Measurements from ENCODE around the gene KIAA1191. TPM values are rescaled to one million over a fixed set of nuclear protein-coding genes. Genes with fewer than 3 reads are reported as not detected.

Gene KIAA1191
- total and polyA plus RNA-seq, 5 donors = 70.5 to 99.7 (median 96.9) TPM

DNA sequence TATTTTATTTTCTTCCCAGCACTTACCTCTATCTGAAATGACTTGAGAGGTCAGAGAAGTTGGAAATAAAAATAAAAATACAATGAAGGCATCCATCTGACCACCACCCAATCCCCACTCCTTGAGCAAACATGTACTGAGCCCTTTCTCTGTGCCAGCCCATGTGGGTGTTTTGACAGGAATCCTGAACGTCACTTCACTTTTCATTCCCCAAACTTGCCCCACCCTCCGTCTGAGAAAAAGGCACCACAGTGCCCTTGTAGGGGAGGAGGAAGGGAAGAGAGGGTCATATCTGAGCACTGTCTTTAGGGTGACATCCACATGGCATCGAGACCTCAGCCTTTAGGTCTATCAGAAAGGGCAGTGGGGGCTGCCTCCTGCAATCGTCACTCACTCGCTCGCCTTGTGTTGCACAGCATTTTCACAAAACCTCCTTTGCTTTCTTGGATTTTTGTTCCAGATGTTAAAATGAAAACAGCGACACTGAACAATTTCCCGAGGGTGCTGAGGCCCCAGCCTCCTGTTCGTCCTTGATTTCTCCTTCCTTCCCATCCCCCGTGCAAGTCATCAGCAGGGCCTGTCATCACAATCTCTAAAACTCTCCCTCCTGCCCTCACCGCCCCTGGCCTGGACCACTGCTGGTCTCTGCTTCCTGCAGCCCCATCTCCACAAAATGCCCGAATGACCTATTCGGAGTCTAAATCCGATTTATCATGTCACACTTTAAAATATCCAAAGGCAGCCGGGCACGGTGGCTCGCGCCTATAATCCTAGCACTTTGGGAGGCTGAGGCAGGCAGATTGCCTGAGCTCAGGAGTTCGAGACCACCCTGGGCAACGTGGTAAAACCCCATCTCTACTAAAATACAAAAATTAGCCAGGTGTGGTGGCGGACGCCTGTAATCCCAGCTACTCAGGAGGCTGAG is 40.0 kb upstream of the KIAA1191 start:
- 68% methylated on average over 22 of the region's 22 CpGs for WGBS
- intact Hi-C loops (cut with DNase I) = no loop called here
- H3K27me3 ChIP-seq (ENCODE audit: control insufficient read depth, insufficient read depth) = no peaks in the 10 kb centered on the region
- DNase-seq = peak in 1 of 3 donors; percentile 42
- H3K9me3 ChIP-seq (ENCODE audit: control insufficient read depth, low read length) = no peaks in the 10 kb centered on the region
- H3K27ac ChIP-seq (ENCODE audit: low read length) = peak overlapping the region; percentile 25
- H3K4me3 ChIP-seq (ENCODE audit: low read length) = no peak overlapping the region
- ATAC-seq = no peak
- H3K4me1 ChIP-seq (ENCODE audit: control insufficient read depth, insufficient read depth, low read length) = no peaks in the 10 kb centered on the region

DNA sequence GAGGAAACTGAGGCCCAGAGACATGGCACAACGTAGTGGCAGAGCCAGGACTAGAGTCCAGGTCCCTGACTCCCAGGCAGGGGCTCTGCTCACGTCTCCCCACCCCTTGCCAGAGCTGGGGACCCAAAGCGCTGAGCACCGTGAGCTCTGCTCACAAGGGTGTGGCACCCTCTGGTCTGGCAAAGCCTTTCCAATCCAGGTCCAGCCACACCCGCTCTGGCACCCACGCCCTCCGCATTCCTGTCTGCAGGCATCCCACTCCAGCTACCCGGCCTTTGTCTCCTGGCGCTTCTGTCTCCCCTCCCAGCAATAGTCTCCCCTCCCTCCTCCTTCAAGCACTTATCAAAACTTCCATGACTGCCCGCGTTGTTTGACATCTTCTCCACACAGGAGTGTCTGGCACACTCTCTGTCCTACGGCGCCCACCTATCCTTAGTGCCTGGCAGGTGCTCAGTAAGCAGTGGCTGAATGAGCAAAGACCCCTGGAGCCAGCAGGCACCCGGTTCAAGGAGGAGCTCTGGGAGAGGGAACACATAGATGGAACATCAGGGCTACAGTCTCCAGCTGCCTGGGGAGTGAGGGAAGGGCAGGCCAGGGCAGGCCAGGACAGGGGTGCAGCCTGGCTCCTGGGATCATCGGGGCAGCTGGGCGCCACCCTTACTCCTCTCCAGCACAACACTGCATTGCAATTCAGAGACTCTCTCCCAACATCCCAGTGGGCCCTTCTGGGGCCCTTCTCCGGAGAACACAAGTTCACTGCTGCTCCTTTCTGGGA is 39.0 kb upstream of the KIAA1191 start:
- ATAC-seq (peak; percentile 24 to 53), DNase-seq (peak in 2 of 3 donors; percentile 65 to 66)
- Histone ChIP-seq H3K27me3 (ENCODE audit: control insufficient read depth, insufficient read depth) (no peaks in the 10 kb centered on the region), H3K4me1 (ENCODE audit: control insufficient read depth, insufficient read depth, low read length) (peaks cover 5% of the 10 kb centered on the region), H3K4me3 (ENCODE audit: low read length) (no peak overlapping the region), H3K9me3 (ENCODE audit: control insufficient read depth, low read length) (no peaks in the 10 kb centered on the region), H3K27ac (ENCODE audit: low read length) (peak overlapping the region; percentile 79)
- 61% methylated on average over 17 of the region's 17 CpGs for WGBS
- intact Hi-C loops (cut with DNase I) = no loop called here

DNA sequence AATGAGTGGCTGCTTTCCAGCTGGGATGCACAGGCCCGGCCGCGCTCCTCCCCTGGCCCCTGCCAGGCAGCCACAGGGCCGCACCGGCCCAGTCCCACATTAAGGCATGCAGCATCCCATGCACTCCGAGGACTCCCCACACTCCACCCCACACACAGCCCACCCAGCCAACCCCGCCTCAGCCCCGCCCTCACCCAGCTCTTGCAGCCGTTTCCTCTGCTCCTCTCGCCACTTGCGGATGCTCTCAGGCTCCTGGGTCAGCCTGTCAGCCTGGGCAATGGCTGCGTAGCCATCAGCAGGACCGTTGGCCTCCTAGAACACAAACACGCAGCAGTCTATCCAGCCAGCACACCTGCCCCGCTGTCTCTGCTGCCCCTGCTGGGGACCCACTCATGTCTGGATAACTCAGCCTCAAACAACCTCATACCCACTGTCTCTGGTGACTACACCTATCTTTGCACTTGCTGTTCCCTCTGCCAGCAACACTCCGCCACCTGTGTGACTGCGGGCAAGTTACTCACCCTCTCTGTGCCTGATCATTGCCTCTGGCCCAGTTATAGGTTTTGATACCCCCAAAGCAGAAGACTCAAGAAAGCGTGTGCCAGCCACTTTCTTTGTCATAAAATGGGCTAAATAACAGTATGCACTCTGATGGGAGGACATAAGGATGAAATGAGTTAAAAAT is 36.3 kb upstream of the KIAA1191 start:
- H3K4me1 ChIP-seq (ENCODE audit: control insufficient read depth, insufficient read depth, low read length) = peaks cover 5% of the 10 kb centered on the region
- H3K27me3 ChIP-seq (ENCODE audit: control insufficient read depth, insufficient read depth) = no peaks in the 10 kb centered on the region
- ATAC-seq = no peak
- H3K27ac ChIP-seq (ENCODE audit: low read length) = no peak overlapping the region
- intact Hi-C loops (cut with DNase I) = no loop called here
- no peaks in the 10 kb centered on the region for H3K9me3 ChIP-seq (ENCODE audit: control insufficient read depth, low read length)
- 92% methylated on average over 18 of the region's 18 CpGs for WGBS
- peak in 1 of 3 donors; percentile 49 for DNase-seq
- no peak overlapping the region for H3K4me3 ChIP-seq (ENCODE audit: low read length)

DNA sequence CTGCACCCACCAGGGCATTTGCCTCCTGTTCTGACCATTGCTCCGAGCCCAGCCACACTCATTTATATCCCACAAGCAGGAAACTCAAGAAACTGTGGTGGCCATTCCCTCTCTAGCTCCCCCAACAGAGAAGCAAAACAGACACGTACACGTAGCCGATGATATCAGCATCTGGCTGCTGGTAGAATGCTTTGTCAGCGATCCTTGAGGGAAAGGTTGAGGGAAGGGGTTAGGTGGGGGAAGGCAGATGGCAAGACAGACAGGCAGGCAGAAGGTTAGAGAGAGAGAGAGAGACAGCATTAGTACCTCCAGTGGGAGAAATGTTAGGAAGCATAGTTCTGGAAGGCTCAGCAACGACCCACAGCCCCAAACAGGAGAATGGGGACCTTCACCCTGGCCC is 34.8 kb upstream of the KIAA1191 start:
- Histone ChIP-seq H3K9me3 (ENCODE audit: control insufficient read depth, low read length) (no peaks in the 10 kb centered on the region), H3K27me3 (ENCODE audit: control insufficient read depth, insufficient read depth) (no peaks in the 10 kb centered on the region), H3K27ac (ENCODE audit: low read length) (peak overlapping the region; percentile 73), H3K4me3 (ENCODE audit: low read length) (no peak overlapping the region), H3K4me1 (ENCODE audit: control insufficient read depth, insufficient read depth, low read length) (peaks cover 5% of the 10 kb centered on the region)
- ATAC-seq = no peak
- 47% methylated on average over 6 of the region's 6 CpGs for WGBS
- intact Hi-C loops (cut with DNase I) = no loop called here
- DNase-seq = no peak

DNA sequence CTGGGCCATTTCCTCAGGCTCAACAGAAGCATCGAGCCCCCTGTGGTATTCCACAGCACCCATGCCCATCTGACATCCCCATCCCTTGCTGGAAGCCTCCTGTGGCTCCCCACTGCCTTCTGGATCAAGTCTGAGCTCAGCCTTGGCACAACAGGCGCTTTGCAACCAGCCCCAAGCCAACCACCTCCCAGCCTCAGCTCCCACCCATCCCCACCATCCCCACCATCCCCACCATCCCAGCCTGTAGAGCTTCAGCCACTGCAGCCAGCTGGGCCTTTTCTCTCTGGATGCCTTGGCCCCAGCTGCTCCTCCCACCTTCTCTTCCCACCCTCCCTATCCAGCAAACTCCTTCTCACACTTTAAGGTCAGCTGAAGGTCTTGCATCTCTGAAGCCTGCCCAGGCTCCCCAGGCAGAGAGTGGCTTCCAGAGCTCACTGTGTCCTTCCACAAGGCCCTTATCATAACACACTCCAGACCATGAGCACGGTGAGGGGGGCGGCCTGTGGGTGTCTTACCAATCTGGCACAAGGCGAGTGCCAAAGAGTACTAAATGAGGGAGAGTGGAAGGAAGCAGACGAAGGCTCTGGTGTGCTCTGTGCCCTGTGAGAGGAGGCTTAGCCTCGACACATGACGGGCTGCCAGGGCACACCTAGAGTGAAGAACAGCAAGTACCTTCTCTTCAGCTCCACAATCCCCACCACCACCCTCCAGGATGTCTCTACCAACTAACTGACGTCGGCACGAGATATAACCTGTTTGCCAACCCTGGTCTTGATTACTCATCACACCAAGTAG is 33.5 kb upstream of the KIAA1191 start:
- intact Hi-C loops (cut with DNase I) = no loop called here
- Histone ChIP-seq H3K27ac (ENCODE audit: low read length) (peak overlapping the region; percentile 87), H3K4me1 (ENCODE audit: control insufficient read depth, insufficient read depth, low read length) (peaks cover 5% of the 10 kb centered on the region), H3K9me3 (ENCODE audit: control insufficient read depth, low read length) (no peaks in the 10 kb centered on the region), H3K4me3 (ENCODE audit: low read length) (no peak overlapping the region), H3K27me3 (ENCODE audit: control insufficient read depth, insufficient read depth) (no peaks in the 10 kb centered on the region)
- DNase-seq (peak; percentile 58 to 90 (median 86)), ATAC-seq (peak; percentile 78 to 89)
- 59% methylated on average over 11 of the region's 11 CpGs for WGBS

DNA sequence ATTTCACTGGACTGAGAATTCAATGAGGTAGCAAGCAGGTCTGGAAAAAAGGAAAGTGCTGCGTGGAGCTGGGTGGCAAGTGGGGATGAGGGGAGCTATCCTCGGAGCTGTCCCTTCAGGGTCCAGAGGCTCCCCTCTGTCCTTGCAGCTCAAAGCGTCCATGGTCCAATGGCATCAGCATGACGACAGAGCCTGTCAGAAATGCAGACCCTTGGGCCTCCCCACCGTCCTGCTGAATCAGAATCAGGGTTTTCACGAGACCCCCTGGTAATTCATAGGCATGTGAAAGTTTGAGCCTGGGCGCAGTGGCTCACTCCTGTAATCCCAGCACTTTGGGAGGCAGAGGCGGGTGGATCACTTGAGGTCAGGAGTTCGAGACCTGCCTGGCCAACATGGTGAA is 32.5 kb upstream of the KIAA1191 start:
- WGBS = 91% methylated on average over 9 of the region's 9 CpGs
- ATAC-seq = no peak
- intact Hi-C loops (cut with DNase I) = no loop called here
- Histone ChIP-seq H3K27me3 (ENCODE audit: control insufficient read depth, insufficient read depth) (no peaks in the 10 kb centered on the region), H3K4me3 (ENCODE audit: low read length) (no peak overlapping the region), H3K4me1 (ENCODE audit: control insufficient read depth, insufficient read depth, low read length) (peaks cover 5% of the 10 kb centered on the region), H3K9me3 (ENCODE audit: control insufficient read depth, low read length) (no peaks in the 10 kb centered on the region), H3K27ac (ENCODE audit: low read length) (no peak overlapping the region)
- DNase-seq = peak in 1 of 3 donors; percentile 32

DNA sequence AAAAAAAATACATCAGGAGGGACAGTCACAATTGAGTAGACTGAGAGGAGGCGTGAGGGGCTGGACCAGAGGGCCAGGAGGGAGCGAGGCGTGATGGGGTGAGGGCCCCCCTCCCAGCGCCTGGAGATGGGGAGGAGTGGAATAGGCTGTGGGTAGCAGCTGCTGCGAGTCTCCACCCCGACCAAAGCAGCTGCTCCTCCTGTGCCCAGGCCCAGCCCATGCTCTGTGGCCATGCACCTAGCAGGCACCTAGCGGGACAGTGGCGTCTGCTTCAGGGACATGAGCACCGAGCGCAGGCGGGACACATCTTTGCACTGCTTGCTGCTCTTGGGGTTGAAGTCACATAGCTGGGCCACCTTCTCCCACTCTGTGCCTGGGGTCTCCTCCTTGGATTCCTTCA is 31.0 kb upstream of the KIAA1191 start:
- intact Hi-C loops (cut with DNase I) = no loop called here
- Histone ChIP-seq H3K4me3 (ENCODE audit: low read length) (no peak overlapping the region), H3K27me3 (ENCODE audit: control insufficient read depth, insufficient read depth) (no peaks in the 10 kb centered on the region), H3K9me3 (ENCODE audit: control insufficient read depth, low read length) (no peaks in the 10 kb centered on the region), H3K27ac (ENCODE audit: low read length) (no peak overlapping the region), H3K4me1 (ENCODE audit: control insufficient read depth, insufficient read depth, low read length) (peaks cover 6% of the 10 kb centered on the region)
- peak in 1 of 3 donors; percentile 57 for DNase-seq
- 86% methylated on average over 11 of the region's 11 CpGs for WGBS
- ATAC-seq = no peak

DNA sequence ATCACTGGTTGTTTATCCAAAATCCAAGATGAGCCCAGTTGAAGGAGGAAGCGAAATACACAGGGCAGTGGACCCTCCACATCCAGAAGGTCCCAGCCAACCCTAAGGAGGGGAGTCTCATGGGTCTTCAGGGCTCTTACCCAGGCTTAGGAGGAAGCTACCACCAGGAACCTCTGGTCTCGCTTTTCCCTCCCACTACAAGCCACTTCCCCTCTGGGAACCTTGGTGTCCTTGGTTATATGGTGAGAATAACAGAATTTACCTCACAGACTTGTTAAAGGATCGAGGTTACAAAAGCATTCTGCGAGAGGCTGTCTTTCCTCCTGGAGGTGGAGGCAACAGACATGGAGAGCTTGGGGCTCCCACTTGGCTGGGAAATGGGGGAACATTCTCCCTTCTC is 30.4 kb upstream of the KIAA1191 start:
- Histone ChIP-seq H3K4me3 (ENCODE audit: low read length) (no peak overlapping the region), H3K9me3 (ENCODE audit: control insufficient read depth, low read length) (no peaks in the 10 kb centered on the region), H3K27me3 (ENCODE audit: control insufficient read depth, insufficient read depth) (no peaks in the 10 kb centered on the region), H3K4me1 (ENCODE audit: control insufficient read depth, insufficient read depth, low read length) (peaks cover 7% of the 10 kb centered on the region), H3K27ac (ENCODE audit: low read length) (no peak overlapping the region)
- DNase-seq = no peak
- no peak for ATAC-seq
- WGBS = 93% methylated on average over 4 of the region's 4 CpGs
- intact Hi-C loops (cut with DNase I) = no loop called here

DNA sequence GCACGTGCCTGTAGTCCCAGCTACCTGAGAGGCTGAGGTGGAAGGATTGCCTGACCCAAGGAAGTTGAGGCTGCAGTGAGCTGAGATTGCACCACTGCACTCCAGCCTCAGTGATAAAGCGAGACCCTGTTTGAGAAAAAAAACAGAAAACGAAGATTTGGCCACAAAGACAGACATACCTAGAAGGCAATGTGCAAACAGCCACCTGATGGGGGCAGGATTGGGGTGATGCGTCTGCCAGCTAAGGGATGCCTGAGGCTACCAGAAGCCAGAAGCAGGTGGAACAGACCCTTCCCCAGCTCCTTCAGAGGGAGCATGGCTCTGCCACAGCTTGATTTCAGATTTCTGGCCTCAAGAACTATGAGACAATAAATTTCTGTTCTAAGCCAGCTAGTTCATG is 29.9 kb upstream of the KIAA1191 start:
- Histone ChIP-seq H3K9me3 (ENCODE audit: control insufficient read depth, low read length) (no peaks in the 10 kb centered on the region), H3K4me3 (ENCODE audit: low read length) (no peak overlapping the region), H3K4me1 (ENCODE audit: control insufficient read depth, insufficient read depth, low read length) (peaks cover 7% of the 10 kb centered on the region), H3K27ac (ENCODE audit: low read length) (no peak overlapping the region), H3K27me3 (ENCODE audit: control insufficient read depth, insufficient read depth) (no peaks in the 10 kb centered on the region)
- ATAC-seq (no peak), DNase-seq (no peak)
- intact Hi-C loops (cut with DNase I) = no loop called here
- WGBS = 88% methylated on average over 4 of the region's 4 CpGs

Data from right cardiac atrium (tissue), 5 donors.